HepG2 (cell line): ENCODE results near the gene KXD1. TPM values are rescaled to one million over a fixed set of nuclear protein-coding genes. Genes with fewer than 3 reads are reported as not detected.
A peak's percentile ranks its signal among the peaks of the same experiment; 100 is the strongest.

Experiments used
- AHR ChIP-seq: IDR thresholded peaks from 2 replicates; pipeline ENCODE4 v1.6.1; 2018; ENCODE audit warnings: missing genetic modification reagents, missing compliant biosample characterization
- ATM ChIP-seq: fragments of 450-650 bp; IDR thresholded peaks from 2 replicates; pipeline ENCODE4 v1.7.1; 2017; ENCODE audit warnings: mild to moderate bottlenecking, borderline replicate concordance
- CENPT ChIP-seq: sonication (generic); formaldehyde crosslinking; IDR thresholded peaks from 2 replicates; pipeline ENCODE4 v1.8.0; 2022; ENCODE audit warnings: low read depth, mild to moderate bottlenecking, moderate library complexity, missing genetic modification reagents
- ELF1 ChIP-seq: sonication (generic); formaldehyde crosslinking; IDR thresholded peaks from 2 replicates; pipeline ENCODE4 v1.4.0; 2020; ENCODE audit warnings: missing genetic modification reagents
- ETV5 ChIP-seq: IDR thresholded peaks from 2 replicates; pipeline ENCODE4 v1.6.1; 2018; ENCODE audit warnings: missing biosample characterization, missing genetic modification reagents, inconsistent platforms, borderline replicate concordance
- HNRNPLL ChIP-seq: fragments of 200-400 bp; formaldehyde crosslinking; IDR thresholded peaks from 2 replicates; pipeline ENCODE4 v1.6.1; 2017; ENCODE audit warnings: mild to moderate bottlenecking, low read depth, low read length; ENCODE audit not compliant: poor library complexity, severe bottlenecking
- HNRNPUL1 ChIP-seq: fragments of 200-400 bp; formaldehyde crosslinking; IDR thresholded peaks from 2 replicates; pipeline ENCODE4 v1.6.1; 2017; ENCODE audit warnings: low read depth, mild to moderate bottlenecking, low read length, moderate library complexity
- HOXA9 ChIP-seq: sonication (generic); formaldehyde crosslinking; IDR thresholded peaks from 2 replicates; pipeline ENCODE4 v1.8.1; 2022; ENCODE audit warnings: missing genetic modification reagents, mild to moderate bottlenecking, moderate library complexity, borderline replicate concordance
- NBN ChIP-seq: fragments of 450-650 bp; conservative IDR thresholded peaks from 2 replicates; pipeline ENCODE4 v1.6.1; 2017
- NCOA1 ChIP-seq: sonication (generic); formaldehyde crosslinking; IDR thresholded peaks from 2 replicates; pipeline ENCODE4 v1.9.0; 2021; ENCODE audit warnings: missing genetic modification reagents
- NCOA2 ChIP-seq: sonication (generic); formaldehyde crosslinking; IDR thresholded peaks from 2 replicates; pipeline ENCODE4 v1.8.0; 2022; ENCODE audit warnings: inconsistent platforms
- PTBP1 ChIP-seq: fragments of 200-400 bp; formaldehyde crosslinking; IDR thresholded peaks from 2 replicates; pipeline ENCODE4 v1.6.1; 2018; ENCODE audit warnings: low read length, low read depth; ENCODE audit not compliant: poor library complexity, severe bottlenecking
- SMC3 ChIP-seq: IDR thresholded peaks from 2 replicates; pipeline ENCODE4 v1.6.1; 2011; ENCODE audit warnings: low read length, improper control_type of control experiment
- SRF ChIP-seq: IDR thresholded peaks from 2 replicates; pipeline ENCODE4 v1.6.1; 2011; ENCODE audit warnings: mild to moderate bottlenecking, low read depth, low read length, moderate library complexity
- TAF1 ChIP-seq: sonication (generic); formaldehyde crosslinking; IDR thresholded peaks from 2 replicates; pipeline ENCODE4 v1.4.0; 2020; ENCODE audit warnings: missing genetic modification reagents
- TAF15 ChIP-seq: fragments of 200-400 bp; formaldehyde crosslinking; IDR thresholded peaks from one replicate; pipeline ENCODE4 v1.6.1; 2018; ENCODE audit warnings: mild to moderate bottlenecking, low read depth, low read length; ENCODE audit not compliant: poor library complexity, severe bottlenecking
- TCF7 ChIP-seq: sonication (generic); IDR thresholded peaks from 2 replicates; pipeline ENCODE4 v1.6.1; 2016; ENCODE audit warnings: antibody characterized with exemption, low read depth
- YEATS2 ChIP-seq: sonication (generic); formaldehyde crosslinking; IDR thresholded peaks from 2 replicates; pipeline ENCODE4 v1.4.0; 2020; ENCODE audit warnings: missing genetic modification reagents, borderline replicate concordance
- ZEB1 ChIP-seq: IDR thresholded peaks from 2 replicates; pipeline ENCODE4 v1.6.1; 2012; ENCODE audit warnings: mild to moderate bottlenecking, low read depth, inconsistent platforms; ENCODE audit not compliant: insufficient replicate concordance
- ZMYM4 ChIP-seq: sonication (generic); formaldehyde crosslinking; IDR thresholded peaks from 2 replicates; pipeline ENCODE4 v1.8.1; 2023; ENCODE audit warnings: mild to moderate bottlenecking, missing genetic modification reagents
- ZNF124 ChIP-seq: sonication (generic); formaldehyde crosslinking; IDR thresholded peaks from 2 replicates; pipeline ENCODE4 v1.4.0; 2020; ENCODE audit warnings: missing genetic modification reagents
- ZNF343 ChIP-seq: sonication (generic); formaldehyde crosslinking; IDR thresholded peaks from 2 replicates; pipeline ENCODE4 v1.4.0; 2020; ENCODE audit warnings: mild to moderate bottlenecking, missing genetic modification reagents
- ZNF367 ChIP-seq: sonication (generic); formaldehyde crosslinking; IDR thresholded peaks from 2 replicates; pipeline ENCODE4 v1.4.0; 2020; ENCODE audit warnings: missing genetic modification reagents, borderline replicate concordance
- ZNF563 ChIP-seq: sonication (generic); formaldehyde crosslinking; IDR thresholded peaks from 2 replicates; pipeline ENCODE4 v1.8.0; 2022; ENCODE audit warnings: mild to moderate bottlenecking, moderate library complexity, missing genetic modification reagents
- polyA plus RNA-seq, 8 experiments: library from polyadenylated mRNA; depleted of rRNA in 3 of 8; stranded (reverse) in 7 of 8; unstranded in 1 of 8; fragments of >200 nt; fragmentation: Illumina TruSeq in 4 of 8; extraction: Trizol in 4 of 8; gene quantifications; 2 replicates each; pipeline versions ENCODE4 v1.2.1 to v1.2.3, GENCODE V29; 2011 to 2016; ENCODE audit warnings: low read depth in 4 of 8, missing spikeins in 1 of 8, mixed read lengths in 1 of 8; ENCODE audit not compliant: insufficient read depth in 1 of 8
- total RNA-seq, 5 experiments: library from RNA; depleted of rRNA; stranded (reverse); fragments of >200 nt; fragmentation: Illumina TruSeq; extraction: Trizol; gene quantifications; 2 replicates each; pipeline ENCODE4 v1.2.3, GENCODE V29; 2016; ENCODE audit warnings: low read depth in 1 of 5
- TF ChIP-seq, protein P1 (sequence below): sonication (generic); formaldehyde crosslinking; IDR thresholded peaks from 2 replicates; pipeline ENCODE4 v1.4.0; 2020; ENCODE audit warnings: missing genetic modification reagents, mild to moderate bottlenecking, borderline replicate concordance
- TF ChIP-seq, protein P2 (sequence below): sonication (generic); IDR thresholded peaks from 2 replicates; pipeline ENCODE4 v1.6.1; 2016; ENCODE audit warnings: low read depth, borderline replicate concordance
- TF ChIP-seq, protein P3 (sequence below): IDR thresholded peaks from 2 replicates; pipeline ENCODE4 v1.6.1; 2016

The KXD1 gene
- total and polyA plus RNA-seq, 2 of the 13 experiments (the other 11 are each of a cell fraction or from before 2014, with no cell fraction given), result 44.6 to 143 TPM

DNA sequence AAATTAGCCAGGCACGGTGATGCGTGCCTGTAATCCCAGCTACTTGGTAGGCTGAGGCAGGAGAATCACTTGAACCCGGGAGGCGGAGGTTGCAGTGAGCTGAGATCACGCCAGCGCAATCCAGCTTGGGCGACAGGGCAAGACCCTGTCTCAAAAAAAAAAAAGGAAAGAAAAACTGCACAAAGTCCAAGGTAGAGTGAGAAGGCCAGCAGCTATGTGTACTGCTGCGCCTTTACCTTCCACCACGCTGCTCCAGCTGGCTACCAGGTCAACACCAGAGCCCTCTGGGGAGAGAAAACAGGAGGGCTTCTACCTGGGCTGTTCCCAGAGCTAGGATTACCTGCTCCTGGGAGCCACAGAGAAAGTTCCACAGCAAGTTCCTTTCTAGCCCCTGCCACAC, 39.0 kb upstream of the KXD1 start (continued):
- TF ChIP-seq HNRNPUL1 (no peak), ZNF124 (no peak), ZMYM4 (CRISPR knock-in tag) (no peak; the same call in 1 of the 2 replicates), HNRNPLL (no peak), SMC3 (no peak), NBN (no peak), PTBP1 (no peak), TAF1 (CRISPR knock-in tag) (no peak), AHR (CRISPR knock-in tag) (no peak), TCF7 (peak; percentile 21; the same call in 1 of the 2 replicates), ZNF343 (CRISPR knock-in tag) (no peak), ELF1 (CRISPR knock-in tag) (no peak), SRF (no peak), ETV5 (CRISPR knock-in tag) (peak; percentile 38; the same call in 1 of the 2 replicates), ZEB1 (peak; percentile 76), NCOA2 (CRISPR knock-in tag) (peak; percentile 54), ATM (no peak), CENPT (CRISPR knock-in tag) (no peak), NCOA1 (CRISPR knock-in tag) (no peak), YEATS2 (CRISPR knock-in tag) (no peak), TAF15 (no peak), ZNF367 (no peak), ZNF563 (no peak), HOXA9 (no peak)
- TF ChIP-seq, protein P1, sequence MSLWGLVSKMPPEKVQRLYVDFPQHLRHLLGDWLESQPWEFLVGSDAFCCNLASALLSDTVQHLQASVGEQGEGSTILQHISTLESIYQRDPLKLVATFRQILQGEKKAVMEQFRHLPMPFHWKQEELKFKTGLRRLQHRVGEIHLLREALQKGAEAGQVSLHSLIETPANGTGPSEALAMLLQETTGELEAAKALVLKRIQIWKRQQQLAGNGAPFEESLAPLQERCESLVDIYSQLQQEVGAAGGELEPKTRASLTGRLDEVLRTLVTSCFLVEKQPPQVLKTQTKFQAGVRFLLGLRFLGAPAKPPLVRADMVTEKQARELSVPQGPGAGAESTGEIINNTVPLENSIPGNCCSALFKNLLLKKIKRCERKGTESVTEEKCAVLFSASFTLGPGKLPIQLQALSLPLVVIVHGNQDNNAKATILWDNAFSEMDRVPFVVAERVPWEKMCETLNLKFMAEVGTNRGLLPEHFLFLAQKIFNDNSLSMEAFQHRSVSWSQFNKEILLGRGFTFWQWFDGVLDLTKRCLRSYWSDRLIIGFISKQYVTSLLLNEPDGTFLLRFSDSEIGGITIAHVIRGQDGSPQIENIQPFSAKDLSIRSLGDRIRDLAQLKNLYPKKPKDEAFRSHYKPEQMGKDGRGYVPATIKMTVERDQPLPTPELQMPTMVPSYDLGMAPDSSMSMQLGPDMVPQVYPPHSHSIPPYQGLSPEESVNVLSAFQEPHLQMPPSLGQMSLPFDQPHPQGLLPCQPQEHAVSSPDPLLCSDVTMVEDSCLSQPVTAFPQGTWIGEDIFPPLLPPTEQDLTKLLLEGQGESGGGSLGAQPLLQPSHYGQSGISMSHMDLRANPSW (CRISPR knock-in tag), result no peak
- TF ChIP-seq, protein P2, sequence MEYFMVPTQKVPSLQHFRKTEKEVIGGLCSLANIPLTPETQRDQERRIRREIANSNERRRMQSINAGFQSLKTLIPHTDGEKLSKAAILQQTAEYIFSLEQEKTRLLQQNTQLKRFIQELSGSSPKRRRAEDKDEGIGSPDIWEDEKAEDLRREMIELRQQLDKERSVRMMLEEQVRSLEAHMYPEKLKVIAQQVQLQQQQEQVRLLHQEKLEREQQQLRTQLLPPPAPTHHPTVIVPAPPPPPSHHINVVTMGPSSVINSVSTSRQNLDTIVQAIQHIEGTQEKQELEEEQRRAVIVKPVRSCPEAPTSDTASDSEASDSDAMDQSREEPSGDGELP, result peak; percentile 95
- TF ChIP-seq, protein P3, sequence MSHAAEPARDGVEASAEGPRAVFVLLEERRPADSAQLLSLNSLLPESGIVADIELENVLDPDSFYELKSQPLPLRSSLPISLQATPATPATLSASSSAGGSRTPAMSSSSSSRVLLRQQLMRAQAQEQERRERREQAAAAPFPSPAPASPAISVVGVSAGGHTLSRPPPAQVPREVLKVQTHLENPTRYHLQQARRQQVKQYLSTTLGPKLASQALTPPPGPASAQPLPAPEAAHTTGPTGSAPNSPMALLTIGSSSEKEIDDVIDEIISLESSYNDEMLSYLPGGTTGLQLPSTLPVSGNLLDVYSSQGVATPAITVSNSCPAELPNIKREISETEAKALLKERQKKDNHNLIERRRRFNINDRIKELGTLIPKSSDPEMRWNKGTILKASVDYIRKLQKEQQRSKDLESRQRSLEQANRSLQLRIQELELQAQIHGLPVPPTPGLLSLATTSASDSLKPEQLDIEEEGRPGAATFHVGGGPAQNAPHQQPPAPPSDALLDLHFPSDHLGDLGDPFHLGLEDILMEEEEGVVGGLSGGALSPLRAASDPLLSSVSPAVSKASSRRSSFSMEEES (CRISPR knock-in tag), result peak; percentile 32; the same call in 1 of the 2 replicates
